Measurements from ENCODE around the gene MBL2.

MBL2 gene

DNA sequence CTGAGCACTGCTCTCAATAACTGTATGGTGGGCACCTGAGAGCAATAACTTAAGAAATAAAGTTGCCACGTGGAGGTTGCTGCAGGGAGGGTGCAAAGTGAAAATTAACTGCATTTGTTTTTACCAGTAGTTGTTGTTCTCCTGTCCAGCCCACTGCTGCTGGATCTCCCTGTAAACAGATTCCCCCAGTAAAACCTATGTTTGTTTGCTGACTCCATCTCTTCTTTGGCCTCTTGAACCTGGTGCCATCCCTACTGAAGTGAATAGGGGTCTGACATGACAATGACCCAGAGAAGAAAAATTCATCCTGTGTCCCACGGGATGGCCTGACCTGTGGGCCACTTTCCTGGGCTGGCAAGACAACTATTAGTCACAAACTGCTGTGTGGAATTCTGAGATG is 1.7 kb downstream of the MBL2 start:
- Mint-ChIP-seq H3K9me3 (no peaks in the 10 kb centered on the region), H3K4me1 (no peaks in the 10 kb centered on the region), H3K27me3 (ENCODE audit: low read depth) (no peaks in the 10 kb centered on the region), H3K27ac (no peak overlapping the region), H3K36me3 (ENCODE audit: low read depth) (no peaks in the 10 kb centered on the region), H3K4me3 (no peak overlapping the region)
- TF ChIP-seq, protein P1, sequence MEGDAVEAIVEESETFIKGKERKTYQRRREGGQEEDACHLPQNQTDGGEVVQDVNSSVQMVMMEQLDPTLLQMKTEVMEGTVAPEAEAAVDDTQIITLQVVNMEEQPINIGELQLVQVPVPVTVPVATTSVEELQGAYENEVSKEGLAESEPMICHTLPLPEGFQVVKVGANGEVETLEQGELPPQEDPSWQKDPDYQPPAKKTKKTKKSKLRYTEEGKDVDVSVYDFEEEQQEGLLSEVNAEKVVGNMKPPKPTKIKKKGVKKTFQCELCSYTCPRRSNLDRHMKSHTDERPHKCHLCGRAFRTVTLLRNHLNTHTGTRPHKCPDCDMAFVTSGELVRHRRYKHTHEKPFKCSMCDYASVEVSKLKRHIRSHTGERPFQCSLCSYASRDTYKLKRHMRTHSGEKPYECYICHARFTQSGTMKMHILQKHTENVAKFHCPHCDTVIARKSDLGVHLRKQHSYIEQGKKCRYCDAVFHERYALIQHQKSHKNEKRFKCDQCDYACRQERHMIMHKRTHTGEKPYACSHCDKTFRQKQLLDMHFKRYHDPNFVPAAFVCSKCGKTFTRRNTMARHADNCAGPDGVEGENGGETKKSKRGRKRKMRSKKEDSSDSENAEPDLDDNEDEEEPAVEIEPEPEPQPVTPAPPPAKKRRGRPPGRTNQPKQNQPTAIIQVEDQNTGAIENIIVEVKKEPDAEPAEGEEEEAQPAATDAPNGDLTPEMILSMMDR (IDR thresholded peaks at IDR 0.05; ENCODE audit: unreplicated experiment in 3 of 3), result no peak

DNA sequence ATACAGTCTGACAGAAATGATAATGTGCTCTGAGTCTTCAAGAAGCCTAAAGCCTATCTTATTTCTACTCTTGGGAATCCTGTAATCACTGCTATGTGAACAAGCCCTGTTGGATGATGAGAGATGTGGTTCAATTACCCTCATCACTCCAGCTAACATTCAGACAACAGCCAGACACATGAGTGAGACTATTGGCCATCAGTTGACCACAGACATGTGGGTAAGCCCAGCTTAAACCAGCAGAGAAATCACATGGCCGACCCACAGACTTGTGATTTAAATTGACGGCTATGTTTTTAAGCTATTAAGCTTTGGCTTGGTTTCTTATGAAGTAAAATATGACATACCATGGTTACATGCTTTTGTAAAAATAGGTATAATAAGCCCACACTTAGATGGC is 2.6 kb downstream of the MBL2 start:
- TF ChIP-seq, protein P1 (IDR thresholded peaks at IDR 0.05; ENCODE audit: unreplicated experiment in 3 of 3), result no peak
- no peaks in the 10 kb centered on the region for H3K4me1 Mint-ChIP-seq

DNA sequence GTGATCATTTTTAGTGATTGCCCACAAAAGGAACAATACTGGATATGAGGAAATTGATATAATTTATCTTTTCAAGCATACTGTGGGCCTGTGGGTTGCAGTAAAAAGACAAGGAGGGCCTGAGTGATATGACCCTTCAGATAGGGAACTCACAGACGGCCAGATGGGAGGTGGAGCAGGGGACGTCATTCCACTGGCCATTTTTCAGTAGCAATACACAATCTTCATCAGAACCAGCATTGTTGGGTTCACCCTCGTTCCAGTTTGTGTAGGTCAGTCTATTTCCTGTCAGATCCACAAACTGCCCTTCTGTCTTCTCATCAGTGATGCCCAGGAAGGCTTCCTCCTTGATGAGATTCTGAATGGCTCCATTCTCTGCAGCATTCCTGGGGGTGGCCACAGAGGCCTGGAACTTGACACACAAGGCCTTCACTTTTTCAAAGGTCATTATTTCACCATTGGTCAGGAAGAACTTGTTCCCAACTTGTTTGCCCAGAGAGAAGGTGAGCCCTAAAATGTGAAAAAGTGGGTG is 4.5 kb downstream of the MBL2 start:
- H3K9me3 Mint-ChIP-seq, result no peaks in the 10 kb centered on the region
- TF ChIP-seq, protein P1 (IDR thresholded peaks at IDR 0.05; ENCODE audit: unreplicated experiment in 3 of 3), result no peak
- H3K4me1 Mint-ChIP-seq, result no peaks in the 10 kb centered on the region
- H3K27me3 Mint-ChIP-seq (ENCODE audit: low read depth), result no peaks in the 10 kb centered on the region
- no peak overlapping the region for H3K4me3 Mint-ChIP-seq
- no peak overlapping the region for H3K27ac Mint-ChIP-seq
- H3K36me3 Mint-ChIP-seq (ENCODE audit: low read depth), result no peaks in the 10 kb centered on the region

More for the DNA sequence above, 2.6 kb downstream of the MBL2 start:
- no peak overlapping the region for H3K4me3 Mint-ChIP-seq
- H3K27me3 Mint-ChIP-seq (ENCODE audit: low read depth), result no peaks in the 10 kb centered on the region
- H3K36me3 Mint-ChIP-seq (ENCODE audit: low read depth), result no peaks in the 10 kb centered on the region
- H3K27ac Mint-ChIP-seq, result no peak overlapping the region
- no peaks in the 10 kb centered on the region for H3K9me3 Mint-ChIP-seq

DNA sequence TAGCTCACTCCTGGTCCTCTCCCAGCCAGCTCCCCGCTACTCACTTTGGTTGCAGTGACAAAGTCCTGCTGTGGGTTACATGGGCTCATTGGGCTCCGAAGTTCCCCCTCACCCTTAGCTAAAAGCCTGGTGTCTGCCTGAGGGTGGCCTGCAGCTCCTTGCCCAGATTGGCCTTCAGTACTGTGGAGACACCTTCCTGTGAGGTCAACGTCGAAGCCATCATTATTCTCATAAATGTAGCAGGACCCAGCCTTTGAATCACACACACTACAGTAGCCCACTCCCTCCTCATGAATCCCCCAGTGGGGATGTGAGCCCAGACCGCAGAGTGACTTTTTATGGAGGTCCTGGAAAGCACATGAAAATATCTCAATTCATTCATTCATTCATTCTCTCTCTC is 10.5 kb downstream of the MBL2 start:
- TF ChIP-seq, protein P1 (IDR thresholded peaks at IDR 0.05; ENCODE audit: unreplicated experiment in 3 of 3), result no peak
- no peak overlapping the region for H3K4me3 Mint-ChIP-seq
- H3K36me3 Mint-ChIP-seq (ENCODE audit: low read depth), result no peaks in the 10 kb centered on the region
- H3K4me1 Mint-ChIP-seq, result no peaks in the 10 kb centered on the region
- no peaks in the 10 kb centered on the region for H3K9me3 Mint-ChIP-seq
- no peaks in the 10 kb centered on the region for H3K27me3 Mint-ChIP-seq (ENCODE audit: low read depth)
- no peak overlapping the region for H3K27ac Mint-ChIP-seq

DNA sequence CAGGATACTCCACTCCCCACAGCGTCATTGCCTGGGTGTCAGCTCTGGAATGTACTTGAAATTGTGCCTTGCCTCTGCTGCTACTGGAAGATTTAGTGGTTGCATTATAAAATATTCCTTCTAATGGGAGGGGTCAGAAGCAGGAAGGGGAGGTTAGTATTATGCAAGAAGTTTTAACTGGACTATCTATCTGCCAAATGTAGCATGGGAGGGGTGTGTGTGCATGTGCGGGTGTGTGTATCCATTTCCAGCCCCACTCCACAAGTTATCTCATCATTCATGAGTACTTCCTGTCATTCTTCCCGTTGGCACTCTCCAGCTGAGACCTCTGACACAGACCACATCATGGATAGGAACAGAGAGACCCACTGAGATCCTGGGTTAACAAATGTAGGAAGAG is 13.4 kb downstream of the MBL2 start:
- Mint-ChIP-seq H3K9me3 (no peaks in the 10 kb centered on the region), H3K27me3 (ENCODE audit: low read depth) (no peaks in the 10 kb centered on the region), H3K4me3 (no peak overlapping the region), H3K36me3 (ENCODE audit: low read depth) (no peaks in the 10 kb centered on the region), H3K4me1 (no peaks in the 10 kb centered on the region), H3K27ac (no peak overlapping the region)
- TF ChIP-seq, protein P1 (IDR thresholded peaks at IDR 0.05; ENCODE audit: unreplicated experiment in 3 of 3), result no peak

DNA sequence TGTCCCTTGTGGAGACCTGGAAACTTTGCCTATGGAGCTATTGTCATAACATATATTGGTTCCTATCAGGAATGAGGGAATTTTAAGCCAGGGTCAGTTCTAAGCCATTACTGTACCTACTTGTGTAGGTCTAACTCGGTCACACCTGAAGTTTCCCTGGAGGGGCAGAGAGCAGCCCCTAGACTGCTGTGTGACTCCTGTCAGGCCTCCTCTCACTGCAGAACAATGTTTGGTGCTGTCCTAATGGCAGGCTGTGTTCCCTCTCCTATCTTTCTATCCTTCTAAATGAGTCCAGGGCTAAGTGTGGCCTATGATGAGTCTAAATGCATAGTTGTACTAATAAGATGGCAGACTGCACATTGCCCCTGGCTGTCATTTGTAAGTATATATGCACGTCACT is 14.2 kb downstream of the MBL2 start:
- H3K9me3 Mint-ChIP-seq, result no peaks in the 10 kb centered on the region
- no peak overlapping the region for H3K27ac Mint-ChIP-seq
- TF ChIP-seq, protein P1 (IDR thresholded peaks at IDR 0.05; ENCODE audit: unreplicated experiment in 3 of 3), result no peak
- no peaks in the 10 kb centered on the region for H3K36me3 Mint-ChIP-seq (ENCODE audit: low read depth)
- H3K4me1 Mint-ChIP-seq, result no peaks in the 10 kb centered on the region
- no peaks in the 10 kb centered on the region for H3K27me3 Mint-ChIP-seq (ENCODE audit: low read depth)
- no peak overlapping the region for H3K4me3 Mint-ChIP-seq
